CD4-positive, alpha-beta T cell treated with Interleukin-15 for 4 hours (primary cell): ENCODE data around the gene FHL2.
A peak's percentile ranks its signal among the peaks of the same experiment; 100 is the strongest.

ENCODE experiments used
- DNase-seq: peaks from one replicate; pipeline ENCODE4 v3.0.0-alpha.2; 2020; ENCODE audit warnings: low spot score

Gene FHL2

GRCh38 chr2:105378276-105378840 lies 20.5 kb downstream of the FHL2 start:
- DNase-seq: no peak

DNA sequence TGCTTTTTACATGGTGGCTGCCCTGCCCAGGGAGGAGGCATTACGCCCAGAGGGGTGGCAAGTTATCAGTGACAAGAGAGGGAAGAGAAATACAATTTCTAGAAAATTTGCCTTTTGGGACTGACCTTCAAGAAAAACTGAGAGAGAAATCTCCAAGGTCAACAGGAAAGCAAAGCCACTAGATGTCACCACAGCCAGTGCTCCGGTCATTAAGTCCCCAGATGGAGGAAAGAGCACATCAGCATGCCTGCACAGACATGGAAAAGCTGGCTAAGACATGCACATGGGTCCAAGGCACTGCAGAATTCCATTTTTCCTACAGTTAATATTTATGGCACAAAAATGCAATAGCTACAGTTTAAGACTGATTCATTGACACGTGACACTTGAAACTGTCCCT lies 21.0 kb downstream of the FHL2 start:
- DNase-seq: no peak

DNA sequence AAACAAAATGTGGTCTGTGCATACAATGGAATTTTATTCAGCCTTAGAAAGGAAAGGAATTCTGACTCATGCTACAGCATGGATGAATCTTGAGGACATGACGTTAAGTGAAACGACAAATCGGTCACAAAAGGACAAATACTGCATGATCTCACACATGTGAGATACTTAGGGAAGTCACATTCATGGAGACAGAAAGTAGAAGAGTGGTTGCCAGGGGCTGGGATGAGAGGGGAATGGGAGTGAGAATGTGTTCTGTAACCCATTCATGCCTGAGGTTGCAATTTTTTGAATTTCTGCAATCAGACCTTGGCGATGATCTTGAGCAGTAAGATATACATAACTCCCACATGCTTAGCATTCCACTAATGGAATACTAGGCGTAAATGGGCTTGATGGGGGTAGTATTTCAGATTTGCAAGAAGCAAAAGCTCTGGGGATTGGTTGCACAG lies 22.0 kb downstream of the FHL2 start:
- DNase-seq: no peak

GRCh38 chr2:105376010-105376409 lies 22.8 kb downstream of the FHL2 start:
- no peak for DNase-seq

GRCh38 chr2:105375001-105375561 lies 23.8 kb downstream of the FHL2 start:
- DNase-seq: no peak

DNA sequence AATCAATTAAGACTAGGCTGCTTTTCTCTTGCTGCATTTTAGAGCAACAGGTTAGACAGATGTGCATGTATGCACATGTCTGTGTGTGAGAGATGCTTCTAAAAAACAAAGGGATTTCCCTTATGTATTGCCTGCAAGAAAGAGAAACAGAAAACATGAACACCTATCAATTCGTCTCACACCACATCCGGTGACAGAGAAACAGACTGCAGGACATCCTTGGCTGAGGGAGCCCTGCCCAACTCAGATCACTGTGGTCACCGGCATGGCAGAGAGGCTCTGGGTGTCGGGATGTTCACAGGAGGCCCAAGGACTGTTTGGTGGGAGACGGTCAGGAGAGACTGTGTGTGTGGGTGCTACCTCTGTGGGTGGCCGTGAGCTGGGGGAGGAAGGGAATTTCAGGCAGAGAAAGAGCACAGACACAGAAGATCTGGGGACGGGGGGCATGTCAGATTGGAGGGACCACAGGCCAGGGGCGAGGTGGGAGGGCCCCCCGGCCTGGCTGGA lies 24.9 kb downstream of the FHL2 start:
- peak; percentile 39 for DNase-seq

DNA sequence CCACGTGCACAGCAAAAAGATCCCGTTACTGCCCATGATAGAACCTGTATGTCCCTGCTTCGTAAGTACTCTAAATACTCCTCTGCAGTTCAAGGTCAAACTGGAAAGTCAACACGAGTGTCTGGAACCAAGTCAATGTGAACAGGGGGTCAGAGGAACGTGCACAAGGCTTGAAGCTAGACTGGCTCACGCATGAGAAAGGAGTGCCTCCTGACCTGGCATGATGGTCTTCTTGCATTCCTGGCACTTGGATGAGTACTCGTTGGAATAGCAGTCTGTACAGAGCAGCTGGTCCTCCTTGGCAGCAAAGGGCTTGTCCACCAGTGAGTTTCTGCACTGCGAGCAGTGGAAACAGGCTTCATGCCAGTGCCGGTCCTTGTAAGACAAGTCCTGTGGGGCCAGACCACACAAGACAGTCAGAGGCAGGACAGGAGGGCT lies 25.5 kb downstream of the FHL2 start:
- no peak for DNase-seq

- no peak for DNase-seq
These were observed 27.0 kb downstream of the FHL2 start for GRCh38 chr2:105371810-105372209.

- DNase-seq: no peak
These were observed 27.7 kb downstream of the FHL2 start for GRCh38 chr2:105371156-105371555.

DNA sequence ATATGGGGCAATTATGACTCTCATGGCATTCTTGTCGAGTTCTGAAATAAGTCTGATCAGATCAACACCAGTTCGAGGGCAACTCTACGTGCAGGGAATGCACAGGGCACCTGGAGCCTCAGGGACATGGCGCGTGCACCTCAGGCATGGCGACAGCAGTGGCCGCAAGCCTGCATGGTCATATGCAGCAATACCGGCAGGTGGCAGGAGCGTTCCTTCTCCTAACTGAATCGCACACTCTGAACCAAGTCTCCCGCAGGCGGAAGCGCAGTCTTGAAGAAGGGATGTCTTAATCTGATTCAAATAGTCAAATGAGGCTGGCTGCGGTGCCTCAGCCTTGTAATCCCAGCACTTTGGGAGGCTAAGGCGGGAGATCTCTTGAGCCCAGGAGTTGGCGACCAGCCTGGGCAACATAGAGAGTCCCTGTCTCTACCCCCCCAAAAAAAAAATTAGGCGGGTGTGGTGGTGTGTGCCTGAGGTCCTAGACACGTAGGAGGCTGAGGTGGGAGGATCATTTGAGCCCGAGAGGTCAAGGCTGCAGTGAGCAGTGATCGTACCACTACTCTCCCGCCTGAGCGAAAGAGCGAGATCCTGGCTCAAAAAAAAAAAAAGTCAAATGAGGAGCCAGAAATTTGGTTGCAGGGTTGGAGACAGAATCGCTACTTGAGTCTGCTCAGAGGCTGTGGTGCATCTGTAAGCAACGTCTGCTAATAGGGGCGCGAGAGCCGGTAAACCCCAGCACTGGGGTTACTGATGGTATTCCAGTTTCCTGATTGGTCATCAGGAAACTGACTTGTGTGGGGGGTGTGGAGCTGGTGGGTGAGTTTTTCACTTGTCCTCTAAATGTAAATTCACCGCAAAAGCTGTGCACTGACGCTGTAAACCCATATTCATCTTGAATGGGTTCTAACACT lies 28.8 kb downstream of the FHL2 start:
- DNase-seq: peak; percentile 81

GRCh38 chr2:105368759-105369408 lies 30.0 kb downstream of the FHL2 start:
- no peak for DNase-seq

DNA sequence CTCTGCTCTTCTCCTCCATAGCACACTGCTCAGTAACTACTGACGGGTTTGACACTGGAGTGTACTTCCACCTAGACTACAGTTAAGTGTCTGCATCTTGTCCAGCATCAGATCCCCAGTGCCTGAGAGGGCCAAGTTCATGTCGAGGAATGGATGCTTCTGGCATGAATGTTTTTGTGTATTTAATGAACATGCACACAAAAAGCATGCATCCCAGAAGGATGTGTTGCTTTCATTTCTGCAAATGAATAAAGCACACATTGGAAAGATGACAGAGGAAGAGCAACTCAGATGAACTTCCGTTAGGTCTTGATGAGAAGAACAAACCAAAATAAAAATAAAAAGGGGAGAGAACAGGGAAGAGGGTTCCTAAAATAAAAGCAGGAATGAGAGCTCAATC lies 33.6 kb downstream of the FHL2 start:
- DNase-seq: no peak

DNA sequence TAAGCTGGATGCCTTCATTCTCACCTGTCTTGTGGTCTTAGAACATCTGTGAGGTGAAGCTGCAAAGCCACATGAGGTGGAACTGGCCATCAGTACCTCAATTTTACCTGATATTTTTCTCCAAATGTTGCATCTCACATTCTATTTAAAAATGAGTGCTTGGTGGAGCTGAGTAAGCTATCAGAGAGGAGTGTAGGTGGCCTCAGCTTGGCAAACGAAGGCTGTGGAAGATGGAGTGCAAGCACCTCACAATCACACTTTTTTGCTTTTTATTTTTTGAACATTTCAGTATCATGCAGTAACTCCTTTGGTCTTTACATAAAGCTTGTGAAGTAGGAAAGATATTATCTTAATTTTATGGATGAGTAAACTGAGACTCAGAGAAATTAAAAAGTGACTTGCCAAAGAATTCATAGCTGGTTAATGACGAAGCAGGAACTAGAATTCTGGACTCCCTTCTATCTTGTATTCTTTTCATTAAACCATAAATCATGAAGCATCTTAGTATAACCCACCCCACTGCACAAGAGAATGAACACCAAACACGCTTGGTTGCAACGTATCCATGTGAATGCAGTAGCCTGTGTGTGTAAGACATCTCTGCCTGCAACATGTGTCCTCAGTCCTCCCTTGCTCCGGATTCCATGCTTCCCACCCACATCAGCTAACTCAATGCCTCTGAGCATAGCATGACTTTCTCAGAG lies 34.3 kb downstream of the FHL2 start:
- no peak for DNase-seq

DNA sequence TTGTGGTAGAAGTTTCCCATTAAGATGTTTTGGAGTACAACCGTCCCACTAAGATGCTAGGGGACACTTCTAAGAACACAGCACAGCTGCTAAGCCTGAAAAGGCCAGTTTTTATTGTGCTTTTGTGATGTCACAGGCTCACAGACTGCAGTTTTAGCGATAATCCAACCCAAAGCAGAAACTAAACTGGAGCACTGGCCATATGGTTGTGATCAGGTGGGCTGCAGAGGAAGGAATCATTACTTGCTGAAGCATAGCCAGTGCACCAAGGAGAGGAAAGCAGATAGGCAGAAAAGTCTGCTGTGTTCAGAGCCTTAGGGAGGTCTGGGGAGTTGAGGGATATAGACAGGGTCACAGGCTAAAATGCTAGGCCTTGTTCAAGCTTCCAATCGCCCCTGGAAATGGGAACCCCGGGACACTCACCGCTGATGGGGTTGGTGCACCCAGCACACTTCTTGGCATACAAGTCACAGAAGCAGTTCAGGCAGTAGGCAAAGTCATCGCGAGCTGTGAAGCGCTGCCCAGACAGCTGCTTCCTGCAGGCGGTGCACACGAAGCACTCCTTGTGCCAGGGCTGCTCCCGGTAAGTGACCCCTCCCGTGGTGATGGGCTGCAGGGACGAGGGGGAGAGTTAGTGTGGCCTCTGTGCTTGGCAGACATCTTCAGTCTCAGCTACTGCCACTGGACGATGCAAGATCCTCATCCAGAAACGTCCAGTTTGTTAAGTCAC lies 35.8 kb downstream of the FHL2 start:
- DNase-seq: no peak

DNA sequence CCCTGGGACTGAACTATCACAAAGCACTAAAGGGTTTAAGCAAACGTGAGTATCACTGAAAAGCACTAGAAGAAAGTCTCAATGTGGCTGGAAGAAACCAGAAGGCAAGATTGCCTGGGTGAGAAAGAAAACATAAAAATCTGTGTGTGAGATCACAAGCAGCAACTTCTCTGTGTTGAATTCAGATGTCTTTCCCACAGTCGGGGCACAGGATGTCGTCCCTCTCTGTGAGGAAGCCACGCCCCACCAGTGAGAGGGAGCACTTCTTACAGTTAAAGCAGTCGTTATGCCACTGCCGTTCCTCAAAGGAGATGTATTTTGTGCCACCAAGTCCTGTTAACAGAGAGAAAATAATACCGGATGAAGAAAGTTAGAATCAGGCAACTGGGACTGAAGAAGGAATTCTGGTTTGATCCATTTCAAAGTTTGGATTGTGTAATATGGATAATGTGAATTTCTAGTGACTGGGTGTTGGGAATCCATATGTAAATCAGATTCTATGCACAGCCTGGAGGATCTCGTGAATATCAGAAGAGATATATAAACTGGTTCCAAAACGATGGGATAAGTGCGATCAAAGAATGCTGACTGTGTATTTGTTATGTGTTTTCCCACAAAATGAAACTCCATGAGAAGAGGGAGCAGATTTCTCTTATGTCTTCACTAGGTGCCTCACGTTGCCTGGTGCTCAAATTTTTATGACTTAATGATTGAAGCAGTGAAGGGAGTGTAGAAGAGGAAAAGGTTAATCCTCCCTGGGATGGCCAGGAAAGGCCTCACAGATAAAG lies 37.6 kb downstream of the FHL2 start:
- DNase-seq: no peak

- DNase-seq: no peak
These were observed 40.3 kb downstream of the FHL2 start for GRCh38 chr2:105358593-105358992.

- no peak for DNase-seq
These were observed 41.7 kb downstream of the FHL2 start for GRCh38 chr2:105357122-105357521.

- peak; percentile 19 for DNase-seq
These were observed 54.0 kb downstream of the FHL2 start for GRCh38 chr2:105344704-105345345.

GRCh38 chr2:105339414-105339813 lies 59.4 kb downstream of the FHL2 start:
- DNase-seq: no peak

- DNase-seq: no peak
These were observed 60.8 kb downstream of the FHL2 start for GRCh38 chr2:105338020-105338385.
